Muscle of leg (tissue), 11 donors: ENCODE results near the gene EN2. TPM values are rescaled to one million over a fixed set of nuclear protein-coding genes. Genes with fewer than 3 reads are reported as not detected.
"Not testable (repeated sequence)": the region's sequence is repeated elsewhere in the genome, so short reads cannot be mapped to it uniquely, and the experiment has no call there.

Experiments used
- DNase-seq: peaks from one replicate; pipeline ENCODE4 v3.0.0; 2013
- H3K27ac ChIP-seq: one replicate; pipeline ENCODE4 v1.5.1; 2013; ENCODE audit warnings: mild to moderate bottlenecking, low read length, control low read depth
- H3K27me3 ChIP-seq: one replicate; pipeline ENCODE4 v1.6.1; 2013; ENCODE audit warnings: low read length; ENCODE audit not compliant: control insufficient read depth, insufficient read depth
- H3K36me3 ChIP-seq: one replicate; pipeline ENCODE4 v1.6.1; 2013; ENCODE audit warnings: low read length; ENCODE audit not compliant: control insufficient read depth, insufficient read depth
- H3K4me1 ChIP-seq: one replicate; pipeline ENCODE4 v1.6.1; 2013; ENCODE audit warnings: low read length; ENCODE audit not compliant: control insufficient read depth, insufficient read depth
- H3K4me3 ChIP-seq: one replicate; pipeline ENCODE4 v1.5.1; 2013; ENCODE audit warnings: low read length, control low read depth
- H3K9me3 ChIP-seq: replicated peaks from 2 replicates; pipeline ENCODE4 v1.6.1; 2013; ENCODE audit warnings: low read depth, low read length; ENCODE audit not compliant: control insufficient read depth
- WGBS: methylation state at CpG from one replicate; pipeline ENCODE4 v1.1.5; 2013; ENCODE audit warnings: missing lambda C conversion rate; ENCODE audit not compliant: insufficient coverage; 5-methylcytosine and 5-hydroxymethylcytosine counted together
- polyA plus RNA-seq, 8 donors: library from polyadenylated mRNA; unstranded; fragments of 120-200 nt; gene quantifications; one replicate each; pipeline versions ENCODE4 v1.2.1 to v1.2.3, GENCODE V29; 2013; ENCODE audit warnings: inconsistent platforms in 1 of 8, low replicate concordance in 1 of 8; ENCODE audit not compliant: insufficient read length in 8 of 8, insufficient read depth in 1 of 8
- total RNA-seq: library from RNA; stranded (reverse); fragments of 120-200 nt; gene quantifications from one replicate; pipeline ENCODE4 v1.2.4, GENCODE V29; 2013

Gene EN2
- total and polyA plus RNA-seq, 9 donors = 0.09 to 1.2 (median 0.79) TPM

GRCh38 chr7:155438777-155439176, 19.2 kb upstream of the EN2 start:
- Histone ChIP-seq H3K4me1 (no peaks in the 10 kb centered on the region), H3K36me3 (no peaks in the 10 kb centered on the region), H3K4me3 (no peak overlapping the region), H3K27me3 (peaks cover 86% of the 10 kb centered on the region), H3K27ac (no peak overlapping the region), H3K9me3 (no peaks in the 10 kb centered on the region)
- WGBS = 48% methylated on average over 5 of the region's 7 CpGs
- DNase-seq = no peak

- WGBS = 54% methylated on average over 13 of the region's 20 CpGs
- H3K4me1 ChIP-seq = no peaks in the 10 kb centered on the region
- H3K27ac ChIP-seq = no peak overlapping the region
- DNase-seq = no peak
- peaks cover 87% of the 10 kb centered on the region for H3K27me3 ChIP-seq
- H3K4me3 ChIP-seq = no peak overlapping the region
- no peaks in the 10 kb centered on the region for H3K9me3 ChIP-seq
- no peaks in the 10 kb centered on the region for H3K36me3 ChIP-seq
These were observed 18.5 kb upstream of the EN2 start for GRCh38 chr7:155439311-155440017.

- Histone ChIP-seq H3K9me3 (no peaks in the 10 kb centered on the region), H3K4me1 (no peaks in the 10 kb centered on the region), H3K27me3 (peaks cover 91% of the 10 kb centered on the region), H3K36me3 (no peaks in the 10 kb centered on the region), H3K4me3 (no peak overlapping the region), H3K27ac (no peak overlapping the region)
- no peak for DNase-seq
- WGBS = 45% methylated on average over 8 of the region's 8 CpGs
These were observed 17.9 kb upstream of the EN2 start for GRCh38 chr7:155440018-155440410.

GRCh38 chr7:155441856-155442255, 16.1 kb upstream of the EN2 start:
- peaks cover 87% of the 10 kb centered on the region for H3K27me3 ChIP-seq
- DNase-seq = no peak
- H3K4me1 ChIP-seq = no peaks in the 10 kb centered on the region
- no peaks in the 10 kb centered on the region for H3K36me3 ChIP-seq
- H3K9me3 ChIP-seq = no peaks in the 10 kb centered on the region
- H3K27ac ChIP-seq = no peak overlapping the region
- no peak overlapping the region for H3K4me3 ChIP-seq
- WGBS = 46% methylated on average over 4 of the region's 6 CpGs

GRCh38 chr7:155444746-155445145, 13.2 kb upstream of the EN2 start:
- no peak for DNase-seq
- peaks cover 83% of the 10 kb centered on the region for H3K27me3 ChIP-seq
- H3K4me1 ChIP-seq = peaks cover 14% of the 10 kb centered on the region
- 63% methylated on average over 5 of the region's 8 CpGs for WGBS
- no peaks in the 10 kb centered on the region for H3K36me3 ChIP-seq
- H3K27ac ChIP-seq = no peak overlapping the region
- H3K9me3 ChIP-seq = no peaks in the 10 kb centered on the region
- H3K4me3 ChIP-seq = no peak overlapping the region

- H3K9me3 ChIP-seq, H3K27ac ChIP-seq, H3K4me3 ChIP-seq, DNase-seq, H3K36me3 ChIP-seq: not testable (repeated sequence)
- peaks cover 83% of the 10 kb centered on the region for H3K27me3 ChIP-seq
- WGBS = 79% methylated on average over 8 of the region's 9 CpGs
- peaks cover 21% of the 10 kb centered on the region for H3K4me1 ChIP-seq
These were observed 12.3 kb upstream of the EN2 start for GRCh38 chr7:155445606-155446005.

GRCh38 chr7:155447603-155448002, 10.3 kb upstream of the EN2 start:
- Histone ChIP-seq H3K4me3 (no peak overlapping the region), H3K36me3 (no peaks in the 10 kb centered on the region), H3K4me1 (peaks cover 36% of the 10 kb centered on the region), H3K9me3 (no peaks in the 10 kb centered on the region), H3K27ac (no peak overlapping the region), H3K27me3 (peaks cover 81% of the 10 kb centered on the region)
- no peak for DNase-seq
- WGBS = no CpG with 5 or more reads among the region's 2 CpGs

GRCh38 chr7:155448632-155449007, 9.3 kb upstream of the EN2 start:
- WGBS = under 1% methylated on average over 34 of the region's 35 CpGs
- Histone ChIP-seq H3K27ac (no peak overlapping the region), H3K9me3 (no peaks in the 10 kb centered on the region), H3K36me3 (no peaks in the 10 kb centered on the region), H3K27me3 (peaks cover 84% of the 10 kb centered on the region), H3K4me1 (peaks cover 36% of the 10 kb centered on the region), H3K4me3 (no peak overlapping the region)
- no peak for DNase-seq

- WGBS = under 1% methylated on average over 52 of the region's 69 CpGs
- Histone ChIP-seq H3K27me3 (peaks cover 87% of the 10 kb centered on the region), H3K4me3 (no peak overlapping the region), H3K27ac (no peak overlapping the region), H3K36me3 (no peaks in the 10 kb centered on the region), H3K9me3 (no peaks in the 10 kb centered on the region), H3K4me1 (peaks cover 41% of the 10 kb centered on the region)
- DNase-seq = no peak
These were observed 8.7 kb upstream of the EN2 start for GRCh38 chr7:155449008-155449868.

GRCh38 chr7:155449869-155450557, 7.9 kb upstream of the EN2 start:
- no peaks in the 10 kb centered on the region for H3K36me3 ChIP-seq
- DNase-seq = no peak
- H3K4me3 ChIP-seq = no peak overlapping the region
- H3K27ac ChIP-seq = no peak overlapping the region
- peaks cover 89% of the 10 kb centered on the region for H3K27me3 ChIP-seq
- peaks cover 49% of the 10 kb centered on the region for H3K4me1 ChIP-seq
- no peaks in the 10 kb centered on the region for H3K9me3 ChIP-seq
- WGBS = under 1% methylated on average over 33 of the region's 52 CpGs
